ENCODE measurements around the gene RAPGEF4. TPM values are rescaled to one million over a fixed set of nuclear protein-coding genes. Genes with fewer than 3 reads are reported as not detected.

The RAPGEF4 gene
- polyA plus RNA-seq, 3 donors: not detected

DNA sequence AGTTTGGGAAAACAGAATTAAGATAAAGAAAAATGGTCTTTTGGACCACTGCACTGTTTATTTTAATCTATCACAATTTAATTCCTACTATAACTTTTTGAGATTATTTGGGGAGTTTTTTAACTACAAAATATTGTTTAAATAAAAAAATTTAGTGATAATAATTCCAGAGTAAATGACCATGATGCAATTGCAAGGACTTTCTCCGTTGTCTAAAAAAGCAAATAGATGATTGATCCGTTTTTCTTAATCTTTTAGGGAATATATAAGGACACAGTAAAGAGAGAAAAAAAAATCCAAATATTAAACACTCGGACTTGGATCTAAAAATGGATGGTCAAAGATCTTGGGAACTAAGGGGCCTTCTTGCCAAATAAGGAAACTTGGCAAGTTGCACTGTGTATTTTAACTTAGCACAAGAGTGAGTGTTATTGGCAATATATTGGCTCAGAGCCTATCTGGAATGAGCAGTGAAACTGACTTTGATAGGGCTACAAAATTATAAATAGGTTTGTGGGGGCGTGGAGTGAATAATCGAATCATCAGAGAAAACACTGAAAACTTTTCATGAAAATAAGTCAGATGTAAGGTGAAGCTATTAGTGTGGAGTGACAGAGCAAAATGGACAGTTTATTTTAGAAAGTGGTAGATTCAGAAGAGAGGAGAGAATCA lies 342.0 kb downstream of the RAPGEF4 start:
- Mint-ChIP-seq H3K4me3 (peak overlapping the region; percentile 91 to 95), H3K36me3 (peaks cover 11 to 16% of the 10 kb centered on the region in 2 donors), H3K27ac (peak overlapping the region in 3 of 7 donors; percentile 93 to 95 (median 94)), H3K9me3 (no peaks in the 10 kb centered on the region), H3K4me1 (peaks cover 24% of the 10 kb centered on the region), H3K27me3 (ENCODE audit: low read depth in 3 of 3) (peaks cover 4% of the 10 kb centered on the region in 3 donors)
- intact Hi-C loops (cut with micrococcal nuclease): loop anchor here (5.0 to 10.0 kb wide), 3 partner anchors 35 to 53 kb away; no protein-coding TSS in a partner anchor
- H3K4me2 ChIP-seq (replicated peaks; ENCODE audit: extremely low read depth, low read length, poor library complexity, severe bottlenecking): peak overlapping the region; percentile 76
- H3K9me3 ChIP-seq (replicated peaks in 1 of 2; ENCODE audit: control insufficient read depth in 1 of 2, insufficient read depth in 1 of 2, low read length in 2 of 2): no peaks in the 10 kb centered on the region
- H3K36me3 ChIP-seq (replicated peaks in 1 of 2; ENCODE audit: control insufficient read depth in 1 of 2, insufficient read depth in 2 of 2, low read length in 2 of 2): no peaks in the 10 kb centered on the region
- H4K20me1 ChIP-seq (ENCODE audit: insufficient read depth, low read length): peaks cover 28% of the 10 kb centered on the region
- peak overlapping the region in 1 of 3 experiments; percentile 78 for H3K4me3 ChIP-seq (replicated peaks in 1 of 3; ENCODE audit: low read depth in 2 of 3, low read length in 3 of 3)
- WGBS (ENCODE audit: insufficient coverage): 83% methylated on average over 2 of the region's 5 CpGs
- TF ChIP-seq, protein P1, sequence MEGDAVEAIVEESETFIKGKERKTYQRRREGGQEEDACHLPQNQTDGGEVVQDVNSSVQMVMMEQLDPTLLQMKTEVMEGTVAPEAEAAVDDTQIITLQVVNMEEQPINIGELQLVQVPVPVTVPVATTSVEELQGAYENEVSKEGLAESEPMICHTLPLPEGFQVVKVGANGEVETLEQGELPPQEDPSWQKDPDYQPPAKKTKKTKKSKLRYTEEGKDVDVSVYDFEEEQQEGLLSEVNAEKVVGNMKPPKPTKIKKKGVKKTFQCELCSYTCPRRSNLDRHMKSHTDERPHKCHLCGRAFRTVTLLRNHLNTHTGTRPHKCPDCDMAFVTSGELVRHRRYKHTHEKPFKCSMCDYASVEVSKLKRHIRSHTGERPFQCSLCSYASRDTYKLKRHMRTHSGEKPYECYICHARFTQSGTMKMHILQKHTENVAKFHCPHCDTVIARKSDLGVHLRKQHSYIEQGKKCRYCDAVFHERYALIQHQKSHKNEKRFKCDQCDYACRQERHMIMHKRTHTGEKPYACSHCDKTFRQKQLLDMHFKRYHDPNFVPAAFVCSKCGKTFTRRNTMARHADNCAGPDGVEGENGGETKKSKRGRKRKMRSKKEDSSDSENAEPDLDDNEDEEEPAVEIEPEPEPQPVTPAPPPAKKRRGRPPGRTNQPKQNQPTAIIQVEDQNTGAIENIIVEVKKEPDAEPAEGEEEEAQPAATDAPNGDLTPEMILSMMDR (IDR thresholded peaks at IDR 0.05): no peak
- no peak overlapping the region for H2AFZ ChIP-seq (ENCODE audit: insufficient read depth, low read depth, low read length, poor library complexity, severe bottlenecking)
- H3K9ac ChIP-seq (ENCODE audit: insufficient read depth, low read length, poor library complexity, severe bottlenecking): no peak overlapping the region
- H3K27ac ChIP-seq (ENCODE audit: low read depth in 1 of 2, low read length in 2 of 2): no peak overlapping the region
- H3K27me3 ChIP-seq (ENCODE audit: control insufficient read depth in 2 of 2, insufficient read depth in 2 of 2, low read length in 2 of 2): no peaks in the 10 kb centered on the region
- peaks cover 62% of the 10 kb centered on the region for H3K79me2 ChIP-seq (ENCODE audit: insufficient read depth, low read length)
- DNase-seq: no peak
- H3K4me1 ChIP-seq (ENCODE audit: control insufficient read depth in 1 of 2, insufficient read depth in 2 of 2, low read length in 2 of 2): peaks cover 5 to 19% of the 10 kb centered on the region in 2 donors

DNA sequence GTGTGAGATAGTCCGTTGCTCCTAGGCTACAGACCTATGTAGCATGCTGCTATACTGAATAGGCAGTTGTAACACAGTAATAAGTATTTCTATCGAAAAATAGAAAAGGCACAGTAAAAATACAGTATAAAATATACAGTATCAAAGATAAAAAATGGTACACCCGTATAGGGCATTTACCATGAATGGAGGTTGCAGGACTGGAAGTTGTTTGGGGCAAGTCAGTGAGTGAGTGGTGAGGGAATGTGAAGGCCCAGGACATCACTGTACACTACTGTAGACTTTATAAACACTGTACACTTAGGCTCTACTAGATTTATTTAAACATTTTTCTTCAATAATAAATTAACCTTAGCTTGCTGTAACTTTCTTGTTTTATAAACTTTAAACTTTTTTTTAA lies 343.5 kb downstream of the RAPGEF4 start:
- DNase-seq: no peak
- Histone ChIP-seq H3K4me2 (replicated peaks; ENCODE audit: extremely low read depth, low read length, poor library complexity, severe bottlenecking) (no peak overlapping the region), H3K36me3 (replicated peaks in 1 of 2; ENCODE audit: control insufficient read depth in 1 of 2, insufficient read depth in 2 of 2, low read length in 2 of 2) (no peaks in the 10 kb centered on the region), H3K27ac (ENCODE audit: low read depth in 1 of 2, low read length in 2 of 2) (no peak overlapping the region), H2AFZ (ENCODE audit: insufficient read depth, low read depth, low read length, poor library complexity, severe bottlenecking) (no peak overlapping the region), H4K20me1 (ENCODE audit: insufficient read depth, low read length) (peaks cover 37% of the 10 kb centered on the region), H3K27me3 (ENCODE audit: control insufficient read depth in 2 of 2, insufficient read depth in 2 of 2, low read length in 2 of 2) (no peaks in the 10 kb centered on the region), H3K9ac (ENCODE audit: insufficient read depth, low read length, poor library complexity, severe bottlenecking) (no peak overlapping the region), H3K79me2 (ENCODE audit: insufficient read depth, low read length) (peaks cover 76% of the 10 kb centered on the region), H3K9me3 (replicated peaks in 1 of 2; ENCODE audit: control insufficient read depth in 1 of 2, insufficient read depth in 1 of 2, low read length in 2 of 2) (no peaks in the 10 kb centered on the region), H3K4me3 (replicated peaks in 1 of 3; ENCODE audit: low read depth in 2 of 3, low read length in 3 of 3) (no peak overlapping the region), H3K4me1 (ENCODE audit: control insufficient read depth in 1 of 2, insufficient read depth in 2 of 2, low read length in 2 of 2) (peaks cover 5 to 23% of the 10 kb centered on the region in 2 donors)
- no peaks in the 10 kb centered on the region for H3K9me3 Mint-ChIP-seq
- TF ChIP-seq, protein P1 (IDR thresholded peaks at IDR 0.05): no peak
- peaks cover 32% of the 10 kb centered on the region for H3K4me1 Mint-ChIP-seq
- peaks cover 4% of the 10 kb centered on the region in 3 donors for H3K27me3 Mint-ChIP-seq (ENCODE audit: low read depth in 3 of 3)
- peaks cover 14 to 16% of the 10 kb centered on the region in 2 donors for H3K36me3 Mint-ChIP-seq
- intact Hi-C loops (cut with micrococcal nuclease): loop anchor here (5.0 to 10.0 kb wide), 3 partner anchors 37 to 54 kb away; no protein-coding TSS in a partner anchor
- no peak overlapping the region for H3K4me3 Mint-ChIP-seq
- no CpG with 5 or more reads among the region's 3 CpGs for WGBS (ENCODE audit: insufficient coverage)
- no peak overlapping the region for H3K27ac Mint-ChIP-seq
